ENCODE measurements around the gene RILP. TPM values are rescaled to one million over a fixed set of nuclear protein-coding genes. Genes with fewer than 3 reads are reported as not detected.

The RILP gene
- total RNA-seq, 1 experiment from 2014 or later, result 11.6 TPM

GRCh38 chr17:1636732-1637285 lies 12.9 kb downstream of the RILP start:
- RAD21 ChIA-PET (ENCODE audit: low non-redundant PET in 1 of 2, low total read pairs in 2 of 2, uncharacterized antibody in 2 of 2, unreplicated experiment in 2 of 2), result no interaction called here

More at GRCh38 chr17:1636732-1637285, 12.9 kb downstream of the RILP start:
- H3K79me2 ChIP-seq (ENCODE audit: insufficient read depth, low read length), result no peaks in the 10 kb centered on the region
- CTCF ChIA-PET, result interaction anchor here (1.4 kb wide), 1 partner anchor 12 kb away, joined by 3 read pairs; no protein-coding TSS in a partner anchor
- H3K27me3 ChIP-seq (ENCODE audit: insufficient read depth, low read length), result no peaks in the 10 kb centered on the region
- POLR2A ChIA-PET, result no interaction called here
- H3K9me2 ChIP-seq (ENCODE audit: insufficient read depth), result no peaks in the 10 kb centered on the region
- H3K36me3 ChIP-seq (ENCODE audit: control insufficient read depth in 1 of 2, insufficient read depth in 2 of 2, low read length in 2 of 2), result no peaks in the 10 kb centered on the region
- no peak overlapping the region for H3K9ac ChIP-seq (ENCODE audit: low read length)
- no peak overlapping the region for H3K27ac ChIP-seq (ENCODE audit: low read depth, low read length)
- no TSS peak for BruUV-seq (replicated peaks)
- ATAC-seq, result no peak
- TF ChIP-seq FOSL1 (IDR thresholded peaks at IDR 0.05; ENCODE audit: low read depth), result no peak
- no peak for TF ChIP-seq RAD21 (IDR thresholded peaks at IDR 0.05; ENCODE audit: low read depth)
- no peak for TF ChIP-seq POLR2A (IDR thresholded peaks at IDR 0.05; ENCODE audit: borderline replicate concordance, extremely low read depth, insufficient read depth, insufficient read length)
- TF ChIP-seq ZBTB33 (IDR thresholded peaks at IDR 0.05; ENCODE audit: extremely low read depth, insufficient replicate concordance, low read length), result no peak
- no peak for TF ChIP-seq YY1 (IDR thresholded peaks at IDR 0.05; ENCODE audit: extremely low read depth, insufficient replicate concordance, low read depth, low read length)
- TF ChIP-seq TCF7L2 (IDR thresholded peaks at IDR 0.05; ENCODE audit: borderline replicate concordance, extremely low read depth, insufficient read depth, insufficient read length), result no peak
- no peak for TF ChIP-seq CEBPB (IDR thresholded peaks at IDR 0.05; ENCODE audit: low read depth)
- no peak for TF ChIP-seq SRF (IDR thresholded peaks at IDR 0.05; ENCODE audit: low read depth)
- no peak for TF ChIP-seq POLR2AphosphoS5 (IDR thresholded peaks at IDR 0.05; ENCODE audit: low read depth, low read length)
- TF ChIP-seq CTCF (IDR thresholded peaks at IDR 0.05 in 2 of 3, conservative IDR thresholded peaks at IDR 0.05 in 1 of 3; ENCODE audit: borderline replicate concordance in 1 of 3, insufficient read depth in 1 of 3, low read depth in 2 of 3, low read length in 2 of 3), result no peak
- TF ChIP-seq ATF3 (IDR thresholded peaks at IDR 0.05), result no peak
- TF ChIP-seq ZNF274 (IDR thresholded peaks at IDR 0.05; ENCODE audit: low read depth, low read length), result no peak
- TF ChIP-seq CBX3 (IDR thresholded peaks at IDR 0.05; ENCODE audit: low read depth), result no peak
- TF ChIP-seq REST (IDR thresholded peaks at IDR 0.05; ENCODE audit: low read depth), result no peak
- TF ChIP-seq MAX (IDR thresholded peaks at IDR 0.05), result no peak
- no peak for TF ChIP-seq SIN3A (IDR thresholded peaks at IDR 0.05; ENCODE audit: low read depth)
- TF ChIP-seq ELF1 (IDR thresholded peaks at IDR 0.05; ENCODE audit: borderline replicate concordance, low read depth), result no peak
- peaks cover 0 to 4% of the 10 kb centered on the region in 2 experiments; a peak in 1 of 4 replicates for H3K4me1 ChIP-seq (ENCODE audit: control insufficient read depth in 1 of 2, insufficient read depth in 2 of 2, low read length in 2 of 2)
- intact Hi-C loops (cut with micrococcal nuclease), result loop anchor here (10.0 kb wide), 1 partner anchor 152 kb away; no protein-coding TSS in a partner anchor
- no peaks in the 10 kb centered on the region for H3K9me3 ChIP-seq (ENCODE audit: control insufficient read depth in 1 of 2, insufficient read depth in 1 of 2, low read depth in 1 of 2, low read length in 2 of 2)
- H4K20me1 ChIP-seq (ENCODE audit: insufficient read depth), result no peaks in the 10 kb centered on the region
- no peak overlapping the region for H2AFZ ChIP-seq (ENCODE audit: low read depth, low read length, poor library complexity, severe bottlenecking)
- no peak for DNase-seq (ENCODE audit: low read depth, low spot score)
- no peak overlapping the region for H3K4me2 ChIP-seq (ENCODE audit: low read length)
- no peak overlapping the region for H3K4me3 ChIP-seq (replicated peaks in 1 of 2; ENCODE audit: low read depth in 1 of 2, low read length in 2 of 2)

Data from HCT116 (cell line).